ENCODE measurements around the gene IFIT1B. TPM values are rescaled to one million over a fixed set of nuclear protein-coding genes. Genes with fewer than 3 reads are reported as not detected.
"Not testable (repeated sequence)": the region's sequence is repeated elsewhere in the genome, so short reads cannot be mapped to it uniquely, and the experiment has no call there.

The IFIT1B gene
- total RNA-seq, 2 experiments from 2014 or later, result 0.11 to 0.14 TPM

GRCh38 chr10:89348481-89348880 lies 29.4 kb upstream of the IFIT1B start:
- peaks cover 11% of the 10 kb centered on the region for H3K4me1 Mint-ChIP-seq (ENCODE audit: low read depth)
- H3K9me3 Mint-ChIP-seq, result no peaks in the 10 kb centered on the region
- H3K36me3 ChIP-seq (ENCODE audit: insufficient read depth, low read length), result no peaks in the 10 kb centered on the region
- ATAC-seq (ENCODE audit: poor library complexity) (no peak), DNase-seq (no peak)
- no peak overlapping the region for H3K27ac Mint-ChIP-seq
- H3K9me3 ChIP-seq (ENCODE audit: control insufficient read depth in 1 of 2, insufficient read depth in 1 of 2, low read length in 2 of 2), result no peaks in the 10 kb centered on the region
- intact Hi-C loops (cut with DNase I, micrococcal nuclease), result no loop called here
- no peak overlapping the region for H3K27ac ChIP-seq (ENCODE audit: low read depth in 1 of 2, low read length in 2 of 2)
- no peaks in the 10 kb centered on the region for H3K4me1 ChIP-seq (ENCODE audit: insufficient read depth, low read length)
- no peak overlapping the region for H3K4me3 ChIP-seq (ENCODE audit: low read length)
- no peaks in the 10 kb centered on the region for H3K36me3 Mint-ChIP-seq (ENCODE audit: low read depth)
- POLR2A ChIA-PET, result no interaction called here
- TF ChIP-seq CTCF (IDR thresholded peaks at IDR 0.05), result no peak
- CTCF ChIA-PET, result no interaction called here
- H3K27me3 Mint-ChIP-seq, result no peaks in the 10 kb centered on the region
- H3K4me3 Mint-ChIP-seq, result no peak overlapping the region
- H3K27me3 ChIP-seq (ENCODE audit: control insufficient read depth in 1 of 2, insufficient read depth in 2 of 2, low read length in 2 of 2), result no peaks in the 10 kb centered on the region

- no peaks in the 10 kb centered on the region for H3K9me3 ChIP-seq (ENCODE audit: control insufficient read depth in 1 of 2, insufficient read depth in 1 of 2, low read length in 2 of 2)
- no peak overlapping the region for H3K4me3 ChIP-seq (ENCODE audit: low read length)
- H3K27ac ChIP-seq (ENCODE audit: low read depth in 1 of 2, low read length in 2 of 2), result no peak overlapping the region
- H3K36me3 ChIP-seq (ENCODE audit: insufficient read depth, low read length), result no peaks in the 10 kb centered on the region
- TF ChIP-seq CTCF (IDR thresholded peaks at IDR 0.05), result no peak
- H3K27ac Mint-ChIP-seq, result no peak overlapping the region
- no peaks in the 10 kb centered on the region for H3K27me3 Mint-ChIP-seq
- H3K36me3 Mint-ChIP-seq (ENCODE audit: low read depth), result no peaks in the 10 kb centered on the region
- CTCF ChIA-PET, result no interaction called here
- H3K4me1 ChIP-seq (ENCODE audit: insufficient read depth, low read length), result no peaks in the 10 kb centered on the region
- H3K9me3 Mint-ChIP-seq, result no peaks in the 10 kb centered on the region
- H3K4me1 Mint-ChIP-seq (ENCODE audit: low read depth), result peaks cover 11% of the 10 kb centered on the region
- intact Hi-C loops (cut with DNase I, micrococcal nuclease), result no loop called here
- no peaks in the 10 kb centered on the region for H3K27me3 ChIP-seq (ENCODE audit: control insufficient read depth in 1 of 2, insufficient read depth in 2 of 2, low read length in 2 of 2)
- POLR2A ChIA-PET, result no interaction called here
- H3K4me3 Mint-ChIP-seq, result no peak overlapping the region
- no peak for ATAC-seq (ENCODE audit: poor library complexity)
- DNase-seq, result no peak
Observed at GRCh38 chr10:89348975-89349374, 28.9 kb upstream of the IFIT1B start.

- H3K4me3 Mint-ChIP-seq; H3K36me3 Mint-ChIP-seq (ENCODE audit: low read depth); H3K27ac ChIP-seq (ENCODE audit: low read depth in 1 of 2, low read length in 2 of 2); CTCF ChIA-PET; H3K27ac Mint-ChIP-seq; H3K36me3 ChIP-seq (ENCODE audit: insufficient read depth, low read length); H3K9me3 ChIP-seq (ENCODE audit: control insufficient read depth in 1 of 2, insufficient read depth in 1 of 2, low read length in 2 of 2); H3K4me3 ChIP-seq (ENCODE audit: low read length); DNase-seq; H3K27me3 ChIP-seq (ENCODE audit: control insufficient read depth in 1 of 2, insufficient read depth in 2 of 2, low read length in 2 of 2); H3K27me3 Mint-ChIP-seq; H3K9me3 Mint-ChIP-seq; H3K4me1 ChIP-seq (ENCODE audit: insufficient read depth, low read length); ATAC-seq (ENCODE audit: poor library complexity); intact Hi-C loops (cut with DNase I, micrococcal nuclease): not testable (repeated sequence)
- POLR2A ChIA-PET, result interaction anchor here (0.8 kb wide), 1 partner anchor 19 kb away, joined by 3 read pairs; no protein-coding TSS in a partner anchor
- H3K4me1 Mint-ChIP-seq (ENCODE audit: low read depth), result peaks cover 11% of the 10 kb centered on the region
Observed at GRCh38 chr10:89350631-89351315, 27.1 kb upstream of the IFIT1B start.

GRCh38 chr10:89351412-89351779 lies 26.5 kb upstream of the IFIT1B start:
- H3K4me1 Mint-ChIP-seq (ENCODE audit: low read depth), result peaks cover 11% of the 10 kb centered on the region
- Histone ChIP-seq H3K27me3 (ENCODE audit: control insufficient read depth in 1 of 2, insufficient read depth in 2 of 2, low read length in 2 of 2) (no peaks in the 10 kb centered on the region), H3K9me3 (ENCODE audit: control insufficient read depth in 1 of 2, insufficient read depth in 1 of 2, low read length in 2 of 2) (no peaks in the 10 kb centered on the region), H3K4me1 (ENCODE audit: insufficient read depth, low read length) (no peaks in the 10 kb centered on the region), H3K4me3 (ENCODE audit: low read length) (no peak overlapping the region), H3K36me3 (ENCODE audit: insufficient read depth, low read length) (no peaks in the 10 kb centered on the region), H3K27ac (ENCODE audit: low read depth in 1 of 2, low read length in 2 of 2) (no peak overlapping the region)
- no peak for TF ChIP-seq CTCF (IDR thresholded peaks at IDR 0.05)
- H3K9me3 Mint-ChIP-seq, result no peaks in the 10 kb centered on the region
- no peak overlapping the region for H3K4me3 Mint-ChIP-seq
- POLR2A ChIA-PET, result interaction anchor here (0.8 kb wide), 1 partner anchor 20 kb away, joined by 3 read pairs; no protein-coding TSS in a partner anchor
- CTCF ChIA-PET, result no interaction called here
- ATAC-seq (ENCODE audit: poor library complexity) (no peak), DNase-seq (no peak)
- H3K27me3 Mint-ChIP-seq, result no peaks in the 10 kb centered on the region
- H3K36me3 Mint-ChIP-seq (ENCODE audit: low read depth), result no peaks in the 10 kb centered on the region
- H3K27ac Mint-ChIP-seq, result no peak overlapping the region
- intact Hi-C loops (cut with DNase I, micrococcal nuclease), result no loop called here

Data from CD4-positive, alpha-beta T cell (primary cell).